ENCODE results near the gene NCK1. TPM values are rescaled to one million over a fixed set of nuclear protein-coding genes. Genes with fewer than 3 reads are reported as not detected.
"Not testable (repeated sequence)": the region's sequence is repeated elsewhere in the genome, so short reads cannot be mapped to it uniquely, and the experiment has no call there.

NCK1 gene
- total RNA-seq, 2 donors from 2014 or later, result 41.2 to 63.6 TPM

DNA sequence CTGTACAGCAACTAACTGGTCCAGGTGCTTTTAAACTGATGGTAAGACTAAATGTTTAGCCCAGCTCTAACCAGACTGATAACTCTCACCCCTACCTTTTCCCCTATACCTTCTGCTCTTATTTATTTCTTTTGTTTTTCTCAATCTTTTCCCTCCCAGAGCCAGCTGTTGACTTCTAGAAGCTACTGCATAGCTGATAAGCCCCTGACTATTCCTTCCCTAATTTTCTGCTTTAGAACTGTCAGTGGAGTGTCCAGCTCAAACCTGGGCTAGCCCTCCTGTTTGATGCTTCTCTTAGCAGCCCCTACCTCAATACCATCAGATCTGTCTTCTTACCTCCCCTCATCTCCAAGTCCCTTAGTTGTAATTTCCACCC lies 22.5 kb upstream of the NCK1 start:
- Mint-ChIP-seq H3K4me3 (peak overlapping the region; percentile 46), H3K36me3 (no peaks in the 10 kb centered on the region), H3K27ac (peak overlapping the region; percentile 43 to 66), H3K9me3 (no peaks in the 10 kb centered on the region), H3K4me1 (ENCODE audit: low read depth in 2 of 2) (peaks cover 20 to 21% of the 10 kb centered on the region in 2 donors), H3K27me3 (no peaks in the 10 kb centered on the region)
- DNase-seq (ENCODE audit: low spot score) (no peak), ATAC-seq (no peak)

DNA sequence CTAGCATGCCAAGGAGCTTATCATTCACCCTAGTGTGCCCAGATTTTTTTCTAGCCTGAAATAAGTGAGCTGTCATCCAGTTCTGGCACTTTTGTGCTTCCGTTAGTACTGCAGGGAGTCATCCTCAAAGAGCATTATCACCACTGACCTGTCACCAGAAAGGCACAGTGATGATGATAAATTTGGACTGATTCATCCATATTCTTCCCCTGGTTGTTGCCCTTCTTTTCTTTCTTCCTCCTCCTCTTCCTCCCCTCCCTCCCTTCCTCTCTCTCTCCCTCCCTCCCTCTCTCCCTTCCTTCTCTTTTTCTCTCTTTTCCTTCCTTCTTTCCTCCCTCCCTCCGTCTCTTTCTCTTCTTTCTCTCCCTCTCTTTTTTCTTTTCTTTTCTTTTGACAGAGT lies 21.8 kb upstream of the NCK1 start:
- peak overlapping the region; percentile 43 to 66 for H3K27ac Mint-ChIP-seq

DNA sequence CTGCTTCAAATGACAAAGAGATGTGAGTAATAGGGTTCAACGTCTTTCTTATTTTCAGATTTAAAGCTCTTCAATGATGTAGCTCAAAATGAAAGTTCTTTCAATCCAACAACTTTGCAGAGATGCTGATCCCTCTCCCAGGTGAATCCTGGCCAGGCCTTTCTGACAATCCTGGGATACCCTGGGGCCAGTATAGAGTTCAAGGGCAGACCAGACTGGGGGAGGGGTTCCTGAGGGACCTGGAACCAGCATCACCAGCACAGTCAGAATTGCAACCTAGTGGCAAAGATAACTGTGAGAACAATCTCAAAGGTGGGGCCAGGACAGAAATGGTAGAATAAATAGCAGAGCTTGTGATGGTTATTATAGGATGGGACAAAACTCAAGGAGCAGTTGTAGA lies 19.7 kb upstream of the NCK1 start:
- DNase-seq (ENCODE audit: low spot score), result no peak
- Mint-ChIP-seq H3K36me3 (no peaks in the 10 kb centered on the region), H3K27ac (no peak overlapping the region), H3K4me1 (ENCODE audit: low read depth in 2 of 2) (peaks cover 21 to 22% of the 10 kb centered on the region in 2 donors), H3K9me3 (no peaks in the 10 kb centered on the region), H3K27me3 (no peaks in the 10 kb centered on the region), H3K4me3 (no peak overlapping the region)
- ATAC-seq, result no peak

More for the DNA sequence above, 21.8 kb upstream of the NCK1 start:
- DNase-seq (ENCODE audit: low spot score) (no peak), ATAC-seq (no peak)
- H3K27me3 Mint-ChIP-seq, result no peaks in the 10 kb centered on the region
- H3K4me1 Mint-ChIP-seq (ENCODE audit: low read depth in 2 of 2), result peaks cover 20 to 21% of the 10 kb centered on the region in 2 donors
- H3K36me3 Mint-ChIP-seq, result no peaks in the 10 kb centered on the region
- no peaks in the 10 kb centered on the region for H3K9me3 Mint-ChIP-seq
- peak overlapping the region; percentile 46 for H3K4me3 Mint-ChIP-seq

DNA sequence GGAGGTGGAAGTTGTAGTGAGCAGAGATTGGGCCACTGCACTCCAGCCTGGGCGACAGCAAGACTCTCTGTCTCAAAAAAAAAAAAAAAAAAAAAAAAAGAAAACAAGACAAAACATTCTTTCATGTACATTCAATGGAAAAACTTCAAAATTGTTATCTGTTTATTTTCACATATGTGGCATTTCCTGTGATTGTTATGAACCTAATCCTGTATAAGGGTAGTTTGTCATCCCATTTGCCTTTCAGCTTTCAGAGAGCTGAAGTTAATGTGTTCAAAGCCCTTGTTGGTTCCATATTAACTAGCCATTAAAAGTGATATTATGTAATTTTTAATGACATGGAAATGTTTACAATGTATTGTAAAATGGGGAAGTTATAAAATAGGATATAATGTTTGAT lies 17.3 kb upstream of the NCK1 start:
- peaks cover 5 to 10% of the 10 kb centered on the region in 2 donors for H3K4me1 Mint-ChIP-seq (ENCODE audit: low read depth in 2 of 2)
- no peaks in the 10 kb centered on the region for H3K36me3 Mint-ChIP-seq
- no peak overlapping the region for H3K27ac Mint-ChIP-seq
- no peaks in the 10 kb centered on the region for H3K27me3 Mint-ChIP-seq
- H3K9me3 Mint-ChIP-seq, result no peaks in the 10 kb centered on the region
- ATAC-seq (no peak), DNase-seq (ENCODE audit: low spot score) (no peak)
- no peak overlapping the region for H3K4me3 Mint-ChIP-seq

DNA sequence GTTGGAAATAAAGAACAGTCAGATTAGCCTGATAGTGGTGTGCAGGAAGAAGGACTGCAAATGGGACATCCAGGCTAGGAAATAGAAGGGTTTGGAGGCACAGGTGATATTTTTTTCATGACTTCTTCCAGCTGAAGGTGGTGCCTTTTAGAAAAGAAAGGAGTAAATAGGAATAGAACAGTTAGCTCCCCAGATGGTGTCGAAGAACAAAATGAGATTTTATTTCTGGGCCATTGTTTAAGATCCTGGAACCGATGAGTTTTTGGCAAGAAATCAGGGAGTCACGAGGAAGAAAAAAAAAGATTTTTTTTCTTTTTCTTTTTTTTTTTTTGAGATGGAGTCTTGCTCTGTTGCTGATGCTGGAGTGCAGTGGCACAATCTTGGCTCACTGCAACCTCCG lies 9.8 kb upstream of the NCK1 start:
- DNase-seq (ENCODE audit: low spot score), result no peak
- H3K36me3 Mint-ChIP-seq, result peaks cover 13% of the 10 kb centered on the region
- no peak overlapping the region for H3K4me3 Mint-ChIP-seq
- ATAC-seq, result no peak
- peaks cover 11 to 12% of the 10 kb centered on the region in 2 donors for H3K4me1 Mint-ChIP-seq (ENCODE audit: low read depth in 2 of 2)
- H3K27me3 Mint-ChIP-seq, result no peaks in the 10 kb centered on the region
- H3K27ac Mint-ChIP-seq, result peak overlapping the region in 1 of 2 donors; percentile 2
- H3K9me3 Mint-ChIP-seq, result no peaks in the 10 kb centered on the region

DNA sequence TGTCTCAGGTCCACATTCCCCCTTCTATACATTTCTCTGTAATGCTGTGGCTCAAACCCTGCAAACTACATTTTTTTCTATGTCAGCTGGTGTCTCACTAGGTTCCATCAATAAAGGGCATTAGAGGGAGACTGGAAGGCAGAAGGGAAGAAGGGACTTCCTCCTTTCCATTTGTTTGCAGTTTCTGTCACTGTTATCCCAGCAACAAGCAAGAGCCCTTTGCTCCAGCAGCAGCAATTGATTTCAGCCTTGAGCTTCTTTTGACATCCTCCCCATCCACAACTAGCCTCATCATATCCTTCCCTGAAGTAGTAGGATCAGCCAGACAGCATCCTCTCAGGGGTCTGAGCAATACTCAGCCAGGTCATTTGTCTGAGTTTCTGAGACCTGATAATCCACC lies 5.3 kb upstream of the NCK1 start:
- Mint-ChIP-seq H3K27me3 (no peaks in the 10 kb centered on the region), H3K9me3 (no peaks in the 10 kb centered on the region), H3K4me1 (ENCODE audit: low read depth in 2 of 2) (peaks cover 26 to 27% of the 10 kb centered on the region in 2 donors), H3K36me3 (peaks cover 13% of the 10 kb centered on the region), H3K4me3 (no peak overlapping the region), H3K27ac (peak overlapping the region in 1 of 2 donors; percentile 24)
- DNase-seq (ENCODE audit: low spot score), result no peak
- no peak for ATAC-seq

DNA sequence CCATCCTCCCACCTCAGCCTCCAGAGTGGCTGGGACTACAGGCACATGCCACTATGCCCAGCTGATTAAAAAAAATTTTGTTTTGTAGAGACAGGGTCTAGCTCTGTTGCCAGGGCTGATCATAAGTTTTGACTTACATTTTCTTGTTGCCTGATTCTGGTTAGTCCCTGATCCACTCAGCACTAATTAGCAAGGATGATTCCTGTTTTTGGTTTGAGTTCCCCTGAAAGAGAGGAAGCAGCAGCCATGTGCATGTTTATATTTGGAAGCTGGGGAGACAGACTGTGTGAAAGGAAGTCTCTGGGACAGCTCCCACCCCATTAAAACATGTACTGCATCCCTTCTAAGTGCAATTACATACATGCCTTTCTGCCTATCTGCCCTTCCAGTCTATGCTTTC lies 3.6 kb upstream of the NCK1 start:
- ATAC-seq (no peak), DNase-seq (ENCODE audit: low spot score) (no peak)
- H3K36me3 Mint-ChIP-seq, result peaks cover 13% of the 10 kb centered on the region
- no peaks in the 10 kb centered on the region for H3K27me3 Mint-ChIP-seq
- H3K27ac Mint-ChIP-seq, result no peak overlapping the region
- no peak overlapping the region for H3K4me3 Mint-ChIP-seq
- peaks cover 34 to 36% of the 10 kb centered on the region in 2 donors for H3K4me1 Mint-ChIP-seq (ENCODE audit: low read depth in 2 of 2)
- no peaks in the 10 kb centered on the region for H3K9me3 Mint-ChIP-seq

DNA sequence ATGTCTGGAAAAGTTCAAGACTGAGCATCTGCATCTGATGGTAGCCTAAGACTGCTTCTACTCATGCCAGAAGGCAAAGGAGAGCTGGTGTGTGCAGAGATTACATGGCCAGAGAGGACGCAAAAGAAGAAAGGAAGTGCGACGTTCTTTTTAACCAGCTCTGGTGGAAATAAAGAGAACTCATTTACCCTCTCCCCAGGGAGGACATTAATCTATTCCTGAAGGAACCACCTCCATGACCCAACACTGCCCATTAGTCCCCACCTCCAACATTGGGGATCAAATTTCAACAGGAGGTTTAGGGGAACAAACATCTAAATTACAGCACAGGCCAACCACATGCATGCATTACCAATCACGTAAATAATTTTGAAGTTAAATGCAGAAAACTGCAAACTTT lies 1.5 kb upstream of the NCK1 start:
- DNase-seq (ENCODE audit: low spot score) (no peak), ATAC-seq (no peak)
- Mint-ChIP-seq H3K9me3 (no peaks in the 10 kb centered on the region), H3K27me3 (no peaks in the 10 kb centered on the region), H3K27ac (peak overlapping the region; percentile 96 to 97), H3K4me1 (ENCODE audit: low read depth in 2 of 2) (peaks cover 34 to 36% of the 10 kb centered on the region in 2 donors), H3K36me3 (peaks cover 7% of the 10 kb centered on the region), H3K4me3 (peak overlapping the region; percentile 92)

DNA sequence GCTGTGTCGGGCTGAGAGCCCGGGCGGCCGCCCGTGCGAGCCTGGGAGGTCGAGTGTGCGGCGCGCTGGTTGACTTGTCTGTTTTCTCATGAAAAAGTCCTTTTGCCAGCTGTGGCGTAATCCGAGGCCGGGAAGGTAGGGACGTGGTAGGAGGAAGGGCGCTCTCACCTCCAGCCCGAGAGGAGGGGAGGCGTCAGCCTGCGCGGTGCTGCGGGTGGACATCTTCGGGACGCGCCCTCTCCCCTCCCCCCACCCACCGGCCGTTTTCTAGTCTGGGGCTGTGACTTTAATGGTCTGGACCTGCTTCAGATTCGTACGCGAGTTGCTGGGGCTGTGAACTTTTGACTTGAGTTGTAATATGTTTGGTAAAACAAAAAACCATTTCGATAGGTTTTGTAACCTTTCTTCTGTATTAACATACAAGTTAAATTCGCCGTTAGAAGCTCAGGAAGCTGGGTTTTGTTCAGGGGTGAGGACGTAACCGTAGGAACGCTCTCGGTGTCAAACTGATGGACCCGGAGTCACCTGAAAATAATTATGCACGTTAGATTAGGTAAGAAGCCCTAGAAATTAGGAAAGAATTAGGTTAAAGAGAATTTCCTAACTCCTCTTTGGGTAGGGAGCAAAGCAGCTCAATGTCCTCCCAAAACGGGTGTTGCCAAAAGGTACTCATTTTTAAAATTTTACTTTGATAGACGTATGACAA lies 762 bp downstream of the NCK1 start:
- peak overlapping the region; percentile 92 for H3K4me3 Mint-ChIP-seq
- H3K27ac Mint-ChIP-seq, result peak overlapping the region; percentile 96 to 97
- H3K4me1 Mint-ChIP-seq (ENCODE audit: low read depth in 2 of 2), result peaks cover 46 to 49% of the 10 kb centered on the region in 2 donors
- no peaks in the 10 kb centered on the region for H3K27me3 Mint-ChIP-seq
- DNase-seq (ENCODE audit: low spot score), result no peak
- ATAC-seq, result peak; percentile 41 to 43
- H3K36me3 Mint-ChIP-seq, result no peaks in the 10 kb centered on the region
- no peaks in the 10 kb centered on the region for H3K9me3 Mint-ChIP-seq

DNA sequence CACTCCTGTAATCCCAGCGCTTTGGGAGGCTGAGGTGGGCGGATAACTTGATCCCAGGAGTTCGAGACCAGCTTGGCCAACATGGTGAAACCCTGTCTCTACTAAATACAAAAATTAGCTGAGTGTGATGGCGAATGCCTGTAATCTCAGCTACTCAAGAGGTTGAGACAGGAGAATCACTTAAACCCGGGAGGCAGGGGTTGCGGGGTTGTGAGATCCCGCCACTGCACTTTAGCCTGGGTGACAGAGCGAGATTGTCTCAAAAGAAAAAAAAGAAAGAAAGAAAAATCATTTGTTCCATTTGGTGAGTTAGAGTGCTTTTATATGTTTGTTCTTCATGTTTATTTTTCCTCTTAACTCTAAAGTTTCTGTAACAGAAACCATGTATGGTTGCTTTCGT lies 7.3 kb downstream of the NCK1 start:
- Mint-ChIP-seq H3K36me3 (peaks cover 22% of the 10 kb centered on the region), H3K4me1 (ENCODE audit: low read depth in 2 of 2) (peaks cover 52 to 55% of the 10 kb centered on the region in 2 donors), H3K27me3 (no peaks in the 10 kb centered on the region), H3K9me3 (peaks cover 7% of the 10 kb centered on the region), H3K4me3 (no peak overlapping the region), H3K27ac (no peak overlapping the region)
- ATAC-seq, result no peak
- no peak for DNase-seq (ENCODE audit: low spot score)

DNA sequence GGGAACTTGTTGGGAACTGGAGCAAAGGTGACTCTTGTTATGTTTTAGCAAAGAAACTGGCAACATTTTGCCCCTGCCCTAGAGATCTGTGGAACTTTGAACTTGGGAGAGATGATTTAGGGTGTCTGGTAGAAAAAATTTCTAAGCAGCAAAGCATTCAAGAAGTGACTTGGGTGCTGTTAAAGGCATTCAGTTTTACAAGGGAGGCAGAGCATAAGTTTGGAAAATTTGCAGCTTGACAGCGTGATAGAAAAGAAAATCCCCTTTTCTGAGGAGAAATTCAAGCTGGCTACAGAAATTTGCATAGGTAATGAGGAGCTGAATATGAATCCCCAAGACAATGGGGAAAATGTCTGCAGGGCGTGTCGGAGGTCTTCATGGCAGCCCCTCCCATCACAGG lies 10.2 kb downstream of the NCK1 start:
- ATAC-seq; H3K9me3 Mint-ChIP-seq; H3K4me3 Mint-ChIP-seq; DNase-seq (ENCODE audit: low spot score); H3K27me3 Mint-ChIP-seq: not testable (repeated sequence)
- Mint-ChIP-seq H3K36me3 (peaks cover 27% of the 10 kb centered on the region), H3K4me1 (ENCODE audit: low read depth in 2 of 2) (peaks cover 46 to 54% of the 10 kb centered on the region in 2 donors), H3K27ac (peak overlapping the region in 1 of 2 donors; percentile 2)

DNA sequence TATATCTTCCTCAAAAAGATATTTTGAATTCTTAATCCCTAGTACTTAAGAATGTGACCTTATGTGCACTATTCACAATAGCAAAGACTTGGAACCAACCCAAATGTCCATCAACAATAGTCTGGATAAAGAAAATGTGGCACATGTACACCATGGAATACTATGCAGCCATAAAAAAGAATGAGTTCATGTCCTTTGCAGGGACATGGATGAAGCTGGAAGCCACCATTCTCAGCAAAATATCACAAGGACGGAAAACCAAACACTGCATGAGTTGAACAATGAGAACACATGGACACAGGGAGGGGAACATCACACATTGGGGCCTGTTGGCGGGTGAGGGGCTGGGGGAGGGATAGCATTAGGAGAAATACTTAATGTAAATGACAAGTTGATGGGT lies 17.5 kb downstream of the NCK1 start:
- Mint-ChIP-seq H3K36me3 (peaks cover 15% of the 10 kb centered on the region), H3K4me1 (ENCODE audit: low read depth in 2 of 2) (peaks cover 48 to 60% of the 10 kb centered on the region in 2 donors)
- H3K27ac Mint-ChIP-seq; H3K27me3 Mint-ChIP-seq; DNase-seq (ENCODE audit: low spot score); ATAC-seq; H3K9me3 Mint-ChIP-seq; H3K4me3 Mint-ChIP-seq: not testable (repeated sequence)

DNA sequence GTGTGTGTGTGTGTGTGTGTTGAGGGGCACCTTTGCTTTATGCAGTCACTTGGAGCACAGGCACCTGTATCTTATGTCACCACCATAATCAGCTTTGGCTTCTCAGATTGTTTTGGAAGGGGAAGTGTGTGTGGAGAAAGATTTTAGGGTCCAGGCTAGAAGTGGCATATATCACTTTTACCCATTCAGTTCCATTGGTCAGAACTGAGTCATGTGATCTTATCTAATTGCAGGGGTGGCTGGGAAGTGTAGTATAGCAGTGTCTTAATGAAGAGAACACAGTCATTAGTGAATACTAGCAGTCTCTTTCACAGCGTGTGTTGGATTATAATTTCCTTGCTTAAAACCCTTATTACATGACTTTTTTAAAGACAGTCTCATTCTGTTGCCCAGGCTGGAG lies 20.6 kb downstream of the NCK1 start:
- DNase-seq (ENCODE audit: low spot score), result no peak
- peak in 1 of 2 donors; percentile 54 for ATAC-seq
- Mint-ChIP-seq H3K4me1 (ENCODE audit: low read depth in 2 of 2) (peaks cover 57 to 67% of the 10 kb centered on the region in 2 donors), H3K36me3 (peaks cover 7% of the 10 kb centered on the region), H3K27ac (no peak overlapping the region), H3K27me3 (no peaks in the 10 kb centered on the region), H3K4me3 (no peak overlapping the region), H3K9me3 (peaks cover 5% of the 10 kb centered on the region)

DNA sequence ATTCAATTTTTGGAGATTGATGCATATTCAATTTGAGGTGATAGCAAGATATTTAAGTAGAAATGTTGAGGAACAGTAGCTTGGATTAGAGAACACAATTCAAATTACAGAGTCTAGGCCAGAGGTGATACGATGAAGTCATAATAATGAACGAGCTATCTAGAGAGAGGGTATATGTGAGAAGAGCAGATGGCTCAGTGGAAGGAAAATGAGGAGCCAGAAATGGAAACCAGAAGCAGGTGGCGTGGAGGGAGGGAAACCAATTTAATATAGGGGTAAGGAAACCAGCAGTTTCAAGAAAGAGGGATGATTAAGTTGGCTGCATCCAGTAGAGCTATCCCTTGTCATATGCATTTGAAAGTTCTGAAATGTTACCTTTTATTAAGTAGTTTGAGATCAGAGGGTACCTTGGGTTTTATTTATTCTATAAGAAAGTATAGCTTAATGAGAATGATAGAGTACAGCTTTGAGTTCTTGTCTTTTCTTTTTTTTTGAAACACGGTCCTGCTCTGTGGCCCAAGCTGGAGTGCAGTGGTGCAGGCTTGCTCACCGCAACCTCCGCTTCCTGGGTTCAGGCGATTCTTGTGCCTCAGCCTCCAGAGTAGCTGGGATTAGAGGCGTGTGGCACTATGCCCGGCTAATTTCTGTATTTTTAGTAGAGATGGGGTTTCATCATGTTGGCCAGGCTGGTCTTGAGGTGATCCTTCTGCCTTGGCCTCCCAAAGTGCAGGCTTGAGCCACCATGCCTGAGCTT lies 22.1 kb downstream of the NCK1 start:
- H3K27ac Mint-ChIP-seq, result peak overlapping the region; percentile 44 to 54
- H3K4me1 Mint-ChIP-seq (ENCODE audit: low read depth in 2 of 2), result peaks cover 56 to 70% of the 10 kb centered on the region in 2 donors
- no peaks in the 10 kb centered on the region for H3K27me3 Mint-ChIP-seq
- H3K9me3 Mint-ChIP-seq, result peaks cover 5% of the 10 kb centered on the region
- peaks cover 1% of the 10 kb centered on the region for H3K36me3 Mint-ChIP-seq
- DNase-seq (ENCODE audit: low spot score) (no peak), ATAC-seq (no peak)
- H3K4me3 Mint-ChIP-seq, result peak overlapping the region; percentile 7
